NCI-H1694 (cell line): ENCODE measurements around the gene SMYD3.

Experiments
- DNase-seq: peaks from one replicate; lab custom pipeline; 2025; lab: John Stamatoyannopoulos, UW

The SMYD3 gene

DNA sequence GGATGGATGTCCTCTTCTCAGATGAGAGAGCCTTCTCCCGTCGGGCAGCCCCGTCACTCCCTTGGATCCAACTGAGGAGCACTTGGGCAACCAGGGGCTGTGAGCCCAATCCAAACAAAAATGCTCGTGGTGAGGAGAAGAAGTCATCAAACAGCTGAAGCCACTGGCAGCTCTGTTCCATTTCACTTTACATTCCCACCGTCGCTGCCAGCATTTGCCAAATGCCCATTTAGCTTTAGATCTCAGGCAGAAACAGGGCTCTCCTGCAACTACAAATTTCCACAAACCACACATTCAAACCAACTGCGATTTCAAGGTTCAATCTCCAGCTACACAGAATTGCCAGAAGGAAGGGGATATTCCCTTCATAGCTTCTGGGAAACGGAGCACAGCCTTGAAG lies 634.6 kb downstream of the SMYD3 start:
- DNase-seq = no peak

DNA sequence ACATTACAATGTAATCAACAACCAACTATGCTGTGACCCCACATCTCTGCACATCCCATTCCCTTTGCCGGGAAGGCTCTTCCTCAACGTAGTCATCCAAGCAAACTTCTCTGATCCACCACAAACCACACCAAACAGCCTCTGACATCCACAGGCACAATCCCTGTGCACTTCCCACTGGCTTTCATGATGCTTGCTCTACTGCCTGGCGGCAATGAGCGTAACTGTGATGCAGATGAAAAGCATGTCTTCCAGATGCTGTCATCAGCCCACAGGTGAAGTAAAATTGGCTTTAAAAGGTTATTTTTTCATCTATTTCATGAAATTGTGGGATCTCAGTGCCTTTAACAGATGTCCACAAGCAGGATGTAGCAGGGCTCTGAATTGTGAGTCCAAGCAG lies 635.2 kb downstream of the SMYD3 start:
- DNase-seq = no peak

DNA sequence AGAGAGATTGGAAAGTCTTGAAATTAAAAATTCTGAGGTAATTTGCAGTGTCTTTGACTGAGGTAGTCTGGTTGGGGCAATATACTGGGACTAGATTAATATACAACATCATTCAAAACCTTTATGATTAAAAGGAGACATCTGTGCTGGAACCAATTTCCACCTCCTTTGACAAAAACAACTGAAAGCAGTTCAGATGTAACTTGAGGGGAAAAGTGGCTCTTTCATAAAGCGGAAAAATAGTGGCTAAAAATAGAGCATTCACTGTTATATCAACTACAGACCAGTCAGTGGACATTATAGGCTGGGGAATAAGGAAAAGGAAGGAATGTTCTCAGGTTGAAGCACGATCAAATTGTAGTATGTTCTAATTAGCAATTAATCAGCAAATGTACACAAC lies 635.9 kb downstream of the SMYD3 start:
- DNase-seq = no peak

DNA sequence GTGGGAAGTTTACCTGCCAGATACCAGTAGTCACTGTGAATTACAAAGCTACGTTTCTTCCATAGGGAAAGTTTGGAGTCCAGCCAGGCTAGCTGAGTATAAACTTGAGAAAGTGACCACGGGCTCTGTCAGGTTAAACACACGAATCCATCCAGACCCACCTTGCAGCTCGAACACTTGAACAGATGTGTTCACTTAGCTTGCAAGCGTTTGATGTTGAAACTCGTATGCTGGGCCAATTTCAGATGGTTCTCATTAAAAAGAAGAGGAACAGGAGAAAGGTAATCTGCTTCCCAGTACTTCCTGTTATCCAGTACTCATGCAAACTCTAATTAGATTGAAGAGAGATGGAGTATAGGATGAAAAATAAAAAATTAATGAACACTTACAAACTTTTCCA lies 636.4 kb downstream of the SMYD3 start:
- DNase-seq = no peak

DNA sequence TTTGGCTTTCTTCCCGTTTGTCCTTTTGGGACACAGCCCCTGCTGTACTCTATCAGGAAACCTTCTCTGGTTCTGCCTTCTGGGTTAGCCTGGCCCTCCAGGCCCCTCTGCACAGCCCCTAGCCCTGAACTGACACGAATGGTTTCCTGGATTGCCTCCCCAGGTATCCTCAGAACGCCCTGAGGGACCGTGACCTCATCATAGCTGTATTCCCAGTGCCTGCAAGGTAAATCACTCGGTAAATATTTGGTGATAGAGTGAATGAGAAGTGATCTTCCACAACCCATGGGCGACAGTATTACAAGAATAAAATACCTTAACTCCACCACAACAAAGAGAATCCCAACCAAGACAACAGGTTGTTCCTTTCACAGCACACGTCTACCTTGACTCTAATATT lies 637.2 kb downstream of the SMYD3 start:
- DNase-seq = no peak

DNA sequence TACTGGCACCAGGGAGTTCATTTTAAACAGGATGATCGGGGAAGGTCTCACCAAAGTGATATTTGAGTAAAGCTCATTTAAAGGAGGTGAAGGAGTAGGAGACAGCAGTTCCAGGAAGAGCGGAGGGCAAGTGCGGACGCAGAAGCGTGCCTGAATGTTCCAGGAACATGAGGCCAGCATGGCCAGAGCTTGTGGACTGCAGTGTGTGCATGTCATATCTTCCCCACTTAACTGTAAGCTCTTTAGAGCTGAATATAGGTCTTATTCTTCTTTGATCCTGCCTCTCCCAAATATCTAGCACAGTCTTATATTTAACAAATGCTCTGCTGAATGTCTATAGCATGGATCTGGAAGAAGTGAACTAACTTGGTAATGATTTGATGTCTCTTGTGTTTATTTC lies 639.3 kb downstream of the SMYD3 start:
- DNase-seq = no peak

DNA sequence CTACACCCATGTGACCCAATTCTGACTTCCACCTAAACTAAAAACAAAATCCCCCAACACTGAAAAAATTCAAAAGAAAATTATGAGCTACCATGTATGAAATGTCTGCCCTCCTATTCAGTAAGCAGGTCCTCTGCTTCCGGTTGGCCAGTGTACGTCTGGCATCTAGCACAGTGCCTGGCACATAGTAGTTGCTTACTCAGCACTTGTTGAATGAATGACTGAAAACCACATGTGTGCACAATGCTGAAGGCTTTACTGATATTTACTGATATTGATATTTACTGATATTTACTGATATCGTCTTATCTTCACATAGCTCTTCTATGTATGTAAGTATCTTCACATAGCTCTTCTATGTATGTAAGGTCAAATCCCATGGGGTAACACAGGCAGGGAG lies 642.2 kb downstream of the SMYD3 start:
- no peak for DNase-seq

DNA sequence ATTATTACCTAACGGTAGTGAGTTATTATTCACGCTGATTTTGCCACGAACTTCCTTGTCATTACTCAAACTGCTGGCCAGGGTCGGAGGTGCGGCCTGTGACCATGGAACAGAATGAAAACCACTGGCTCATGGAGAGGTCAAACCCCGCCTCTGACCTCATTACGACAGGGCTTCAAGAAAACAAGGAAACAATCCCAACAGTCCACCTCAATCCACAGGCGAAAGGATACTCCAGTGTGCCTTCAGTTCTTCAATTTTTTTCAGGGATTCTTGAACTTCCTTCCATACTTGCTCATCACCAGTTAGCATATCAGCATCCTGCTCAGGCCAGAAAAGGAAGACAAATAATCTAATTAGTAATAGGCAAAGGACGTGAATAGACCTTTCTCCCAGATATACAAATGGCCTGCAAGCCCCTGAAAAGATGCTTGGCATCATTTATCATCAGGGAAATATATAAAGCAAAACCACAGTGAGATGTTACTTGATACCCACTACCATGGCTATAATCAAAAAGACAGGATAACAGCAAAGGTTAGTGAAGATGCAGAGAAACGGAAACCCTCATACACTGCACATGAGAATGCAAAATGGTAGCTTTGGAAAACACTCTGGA lies 643.4 kb downstream of the SMYD3 start:
- DNase-seq = no peak

DNA sequence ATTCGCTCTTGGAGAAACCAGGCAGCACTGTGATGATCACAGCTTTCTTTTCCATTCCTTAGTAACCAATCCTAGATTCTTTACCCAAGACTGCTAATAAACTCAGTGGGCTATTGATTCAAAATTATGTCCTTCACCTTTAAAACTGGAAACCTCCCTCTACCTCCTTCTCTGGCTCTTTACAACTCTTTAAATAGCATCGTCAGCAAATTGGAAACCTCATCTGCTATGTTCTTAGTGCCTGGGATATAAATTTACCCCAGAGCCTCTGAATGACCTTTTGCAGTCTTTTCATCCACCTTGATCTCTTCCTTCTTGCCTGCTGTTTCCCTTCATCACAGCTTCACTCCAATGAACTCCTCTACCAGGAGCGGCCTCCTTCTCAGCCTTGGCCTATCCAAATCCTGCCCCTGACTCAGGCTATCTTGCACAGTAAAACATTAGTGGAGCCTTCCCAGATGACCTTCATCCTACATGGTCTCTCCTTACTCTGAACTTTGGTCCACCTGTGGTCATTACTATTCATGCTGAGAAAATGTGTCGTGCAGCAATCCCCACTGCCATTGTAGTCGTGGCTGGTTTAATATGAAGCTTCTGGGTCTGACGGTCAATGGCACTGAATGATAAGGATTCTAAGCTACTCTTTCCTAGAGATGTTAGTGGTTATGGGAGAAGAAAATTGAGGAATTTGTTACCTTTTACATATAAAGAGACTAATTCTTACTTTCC lies 644.1 kb downstream of the SMYD3 start:
- DNase-seq = no peak

DNA sequence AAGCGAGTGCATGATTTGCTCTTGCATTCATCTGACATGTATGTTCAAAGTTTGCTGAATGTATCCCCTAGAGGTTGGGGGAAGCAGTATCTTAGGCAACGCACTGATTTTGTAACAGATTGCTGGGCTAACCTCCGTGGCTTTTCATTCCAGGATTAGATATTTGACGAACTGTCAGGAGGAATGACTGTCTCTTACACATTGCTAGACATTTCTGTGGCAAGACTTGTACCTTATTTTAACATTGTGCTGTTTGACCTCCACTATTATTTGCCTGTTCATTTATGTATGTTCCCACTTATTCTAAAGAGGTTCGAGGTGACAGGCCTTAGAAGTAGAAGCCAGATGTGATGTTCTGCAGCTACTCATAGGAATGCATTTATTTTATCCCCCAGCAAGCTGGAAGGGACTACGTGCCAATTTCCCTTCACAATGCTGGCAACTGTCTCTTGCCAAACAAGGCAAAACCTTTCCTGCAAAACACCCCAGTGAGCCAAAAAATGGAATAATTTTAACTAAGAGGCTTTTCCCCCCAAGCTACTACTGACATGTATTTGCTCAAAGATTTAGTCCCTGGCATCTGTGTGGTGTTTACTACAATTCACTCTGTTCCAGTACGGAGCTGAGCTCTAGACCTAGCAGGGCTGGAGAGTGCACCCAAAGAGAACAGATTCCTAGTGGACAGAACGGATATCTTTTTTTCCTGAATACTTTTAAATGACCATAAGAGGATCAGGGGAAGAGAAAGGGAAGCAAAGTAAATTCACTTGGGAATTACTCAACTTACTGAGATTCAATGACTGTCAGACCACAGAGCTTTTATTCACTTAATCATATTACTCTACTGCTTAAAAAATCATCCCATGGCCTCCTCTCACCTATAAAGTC lies 646.2 kb downstream of the SMYD3 start:
- DNase-seq = peak; percentile 76

DNA sequence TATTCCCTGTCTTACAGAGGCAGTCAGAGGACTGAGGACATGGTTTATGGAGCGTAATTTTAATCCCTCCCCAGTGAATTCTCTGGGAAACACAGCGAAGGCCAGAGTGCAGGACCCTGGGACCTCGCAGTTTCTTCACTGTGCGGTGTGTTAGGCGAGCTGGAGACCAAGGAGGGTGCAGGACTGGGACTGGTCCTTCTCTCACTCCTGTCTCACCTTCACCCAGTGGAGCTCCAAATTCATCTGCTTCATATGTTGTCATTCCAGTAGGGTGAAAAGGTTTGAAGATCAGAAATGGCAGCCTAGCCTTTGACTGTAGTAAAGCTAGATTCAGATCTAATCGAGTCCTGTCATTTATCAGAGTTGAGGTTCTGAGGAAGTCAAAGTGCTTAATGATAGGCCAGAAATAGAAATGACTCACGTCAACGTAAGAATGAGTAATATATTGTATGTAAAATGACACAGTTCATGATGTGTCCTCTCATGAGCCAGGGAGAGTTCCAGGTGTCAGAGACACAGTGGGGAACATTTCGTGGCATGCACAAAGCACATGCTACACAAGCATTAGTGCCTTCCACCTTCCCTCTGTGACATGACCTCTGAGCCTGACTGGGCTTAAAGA lies 647.5 kb downstream of the SMYD3 start:
- DNase-seq = no peak

DNA sequence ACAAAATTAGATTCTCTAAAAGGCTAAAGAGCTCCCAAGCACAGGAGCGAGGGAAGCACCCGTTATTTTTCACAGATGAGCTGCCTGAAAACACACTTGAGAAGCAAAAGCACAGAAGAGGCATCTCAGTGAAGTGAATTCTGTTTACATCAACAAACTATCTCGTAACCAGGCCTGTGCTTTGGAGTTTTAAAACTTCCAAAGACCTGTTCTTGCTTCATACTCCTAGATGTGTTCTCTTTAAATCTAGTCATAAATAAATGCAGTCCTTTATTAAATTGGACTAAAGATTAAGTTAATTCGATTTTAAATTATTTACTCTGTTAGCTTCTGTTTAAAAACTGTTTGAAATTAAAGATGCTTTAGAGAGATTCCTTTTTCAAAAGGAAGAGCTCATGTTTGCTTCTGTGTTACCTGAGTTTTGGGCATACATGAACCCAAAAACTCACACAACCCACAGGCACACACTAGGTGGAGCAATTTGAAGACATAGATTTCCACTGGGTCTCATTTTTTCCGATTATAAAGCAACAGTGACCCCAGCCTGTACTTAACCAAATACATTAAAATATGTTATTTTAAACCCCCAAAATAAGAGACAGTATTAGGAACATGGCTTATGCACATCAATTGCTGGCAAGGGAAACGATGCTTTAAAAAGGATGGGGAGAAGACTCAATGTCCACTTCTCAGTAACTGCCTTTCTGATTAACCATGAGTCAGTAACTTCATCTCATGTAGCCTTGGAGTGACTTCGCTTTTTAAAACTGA lies 648.2 kb downstream of the SMYD3 start:
- peak; percentile 21 for DNase-seq

DNA sequence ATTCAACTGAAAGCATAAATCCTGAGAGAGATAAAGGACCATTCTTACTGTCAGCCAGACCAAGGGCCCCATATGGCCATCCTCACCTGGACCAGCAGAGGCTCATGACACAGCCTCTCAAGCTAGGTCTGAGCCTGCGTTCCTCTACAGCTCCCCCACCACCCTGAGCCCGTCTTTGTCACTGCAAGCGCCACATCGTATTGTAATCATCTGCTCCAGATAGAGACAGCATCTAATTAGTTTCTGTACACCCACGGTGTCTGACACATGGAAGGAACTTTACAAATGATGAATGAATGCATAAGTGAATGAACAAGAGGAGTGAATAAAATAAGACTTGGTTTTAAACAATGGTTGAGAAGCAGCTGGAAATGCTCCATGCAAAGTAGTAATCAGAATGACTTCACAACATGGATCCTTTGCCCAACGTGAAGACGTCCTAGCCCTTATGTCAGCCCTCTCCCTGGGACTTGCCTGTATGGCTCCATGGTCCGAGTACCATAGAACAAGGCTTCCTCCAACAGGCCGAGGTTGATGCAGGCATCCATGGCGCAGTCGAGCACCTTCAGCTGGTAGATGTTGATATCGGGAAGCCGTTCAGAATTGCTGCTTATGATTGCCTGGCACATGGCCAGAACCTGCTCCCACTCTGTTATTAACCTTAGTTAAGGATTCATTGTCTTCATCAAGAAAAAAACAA lies 648.9 kb downstream of the SMYD3 start:
- no peak for DNase-seq

DNA sequence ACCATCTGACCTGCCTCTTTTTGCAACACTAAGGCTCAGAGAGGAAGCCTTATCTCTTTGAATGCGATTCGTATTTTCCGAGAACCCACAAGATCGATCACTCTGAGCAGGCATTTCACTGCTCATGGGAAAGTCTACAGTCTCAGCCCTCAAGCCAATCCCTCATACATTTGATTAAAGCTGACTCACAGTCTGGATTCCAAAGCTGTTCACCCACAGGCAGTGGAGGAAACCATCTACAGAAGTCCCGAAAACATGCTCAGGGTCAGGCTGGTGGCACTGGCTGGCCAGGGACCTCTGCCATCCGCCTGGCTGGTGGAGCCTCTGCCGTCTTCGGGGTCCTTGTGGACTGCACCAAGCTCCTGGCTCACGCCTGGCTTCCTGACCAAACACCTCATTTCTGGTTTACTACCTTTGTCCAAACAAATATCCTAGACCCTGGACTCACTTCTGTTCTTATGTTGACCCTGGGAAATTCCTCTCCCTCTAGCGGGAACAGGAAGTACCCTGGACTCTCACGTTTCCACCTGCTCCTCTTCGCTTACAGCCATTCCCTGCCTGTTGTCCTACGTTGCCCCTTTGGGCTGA lies 650.0 kb downstream of the SMYD3 start:
- DNase-seq = no peak

DNA sequence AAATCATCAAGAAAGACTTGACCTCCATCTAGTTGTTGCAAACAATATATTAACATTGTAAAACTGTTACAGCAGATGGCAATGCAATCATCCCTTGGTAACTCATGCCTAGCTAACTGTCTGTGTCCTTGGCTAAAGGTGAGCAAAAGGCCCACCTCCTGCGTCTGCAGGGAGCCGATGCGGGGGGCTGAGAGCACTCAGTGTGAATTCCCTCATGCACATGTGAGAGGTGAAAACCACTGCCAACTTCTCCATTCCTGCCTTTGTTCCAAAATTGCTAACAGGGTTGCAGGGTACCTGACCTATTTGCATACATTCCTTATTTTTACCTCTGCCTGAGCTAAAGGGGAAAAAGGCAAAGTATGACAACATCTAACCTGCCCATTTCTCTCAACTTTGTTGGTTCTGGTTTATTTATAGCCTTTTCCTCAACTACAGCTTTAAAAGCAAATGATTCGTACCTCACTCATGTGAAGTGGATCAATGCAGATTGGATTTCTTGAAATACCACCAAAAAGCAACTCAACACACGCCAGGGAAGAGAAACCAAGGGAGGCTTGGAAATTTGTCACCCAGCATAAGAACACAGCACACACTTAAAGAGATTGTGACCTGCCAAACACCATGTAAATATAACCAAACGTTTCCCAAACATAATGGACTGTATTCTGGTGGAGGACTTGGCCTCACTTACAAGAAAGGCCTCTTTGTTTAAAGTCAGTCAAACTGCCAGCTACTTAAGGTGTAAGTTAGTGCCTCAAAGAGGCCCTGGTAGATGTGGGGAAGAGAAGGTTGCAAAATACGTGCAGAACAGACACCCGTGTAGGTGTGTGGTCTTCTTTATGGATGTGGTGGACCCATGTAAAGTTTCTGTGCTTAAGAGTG lies 651.0 kb downstream of the SMYD3 start:
- no peak for DNase-seq

DNA sequence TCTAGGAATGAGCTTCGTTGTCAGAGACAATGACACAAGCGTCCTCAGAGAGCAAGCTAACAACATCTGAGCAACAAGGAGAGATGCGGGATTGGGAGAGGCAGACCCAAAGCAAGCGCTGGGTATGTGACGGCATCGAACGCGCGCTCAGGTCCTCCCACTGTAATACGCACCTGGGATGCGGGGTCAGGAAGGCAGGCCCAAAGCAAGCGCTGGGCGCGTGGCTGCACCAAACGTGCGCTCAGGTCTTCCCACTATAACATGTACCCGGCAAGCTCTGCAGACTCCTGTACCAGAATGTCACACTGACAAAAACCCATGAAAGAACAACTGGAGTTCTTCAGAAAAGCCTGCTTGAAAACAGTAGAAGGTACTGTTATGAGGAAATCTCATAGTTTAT lies 653.8 kb downstream of the SMYD3 start:
- DNase-seq = no peak

DNA sequence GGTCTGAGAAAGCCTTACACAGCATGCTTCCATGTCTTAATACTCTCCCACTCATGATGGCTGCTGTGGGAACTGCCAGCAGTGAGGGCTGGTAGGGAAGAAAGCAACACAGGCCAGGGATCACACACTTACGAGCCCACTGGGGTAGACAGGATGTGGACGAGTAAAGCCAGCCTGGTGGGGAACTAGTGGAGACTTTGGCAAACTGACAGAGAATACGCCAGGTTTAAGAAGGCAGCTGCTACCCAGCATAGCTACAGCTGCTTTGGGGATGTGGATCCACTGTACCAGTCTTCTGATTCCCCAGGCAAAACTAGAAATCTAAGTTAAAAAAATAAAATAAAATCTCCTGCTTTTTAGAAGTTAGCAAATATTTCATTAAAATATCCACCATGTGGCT lies 664.0 kb downstream of the SMYD3 start:
- no peak for DNase-seq

DNA sequence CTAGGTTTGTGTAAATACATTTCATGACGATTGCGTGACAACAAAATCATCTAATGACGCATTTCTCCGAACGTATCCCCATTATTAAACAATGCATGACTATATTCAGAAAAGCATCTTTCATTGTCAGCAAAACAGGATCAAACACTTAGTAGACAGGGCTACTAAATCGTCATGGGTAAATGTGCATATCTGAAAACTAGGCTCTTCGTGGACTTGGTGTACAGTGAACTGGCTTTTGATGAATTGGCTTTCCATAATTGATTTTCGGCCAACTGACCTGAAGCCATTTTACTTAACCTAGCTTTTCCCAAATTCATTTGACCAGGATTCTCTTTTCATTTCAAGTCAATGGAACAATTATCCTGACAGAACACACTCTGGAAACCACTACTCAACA lies 665.0 kb downstream of the SMYD3 start:
- no peak for DNase-seq

DNA sequence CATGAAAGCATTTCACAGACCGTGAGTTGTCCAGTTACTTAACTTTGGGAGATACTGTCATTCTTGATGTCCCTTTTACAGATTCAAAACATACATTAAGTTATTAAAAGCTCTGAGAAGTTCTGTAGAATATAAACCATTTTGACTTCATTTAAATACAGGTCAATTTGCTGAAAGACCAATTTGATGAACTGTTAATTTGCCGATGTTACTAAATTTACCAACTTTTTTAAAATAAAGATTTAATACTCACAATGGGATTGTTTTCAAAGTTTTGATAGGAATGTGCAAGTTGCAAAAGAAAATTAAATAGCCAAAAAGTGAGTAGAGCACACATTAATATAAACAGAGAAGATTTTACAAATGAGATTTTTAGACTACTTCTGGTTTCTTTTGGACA lies 666.1 kb downstream of the SMYD3 start:
- DNase-seq = no peak

DNA sequence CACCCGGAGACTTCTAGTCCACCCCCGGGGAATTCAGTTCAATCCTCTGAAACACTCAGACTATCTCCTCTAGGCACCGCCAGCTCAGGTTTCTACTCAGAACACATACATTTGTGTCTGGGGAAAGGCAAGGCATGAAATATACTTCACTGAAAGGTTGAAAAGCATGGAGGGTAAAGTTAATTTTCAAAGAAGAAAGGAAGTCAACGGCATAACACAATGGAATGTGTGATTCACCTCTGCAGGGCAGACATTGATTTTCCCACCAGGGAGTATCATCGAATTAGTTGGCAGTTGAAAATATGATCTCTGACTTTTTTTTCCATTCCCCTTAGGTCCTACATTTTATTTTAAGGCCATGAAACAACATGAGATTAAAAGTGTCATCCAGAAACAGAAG lies 669.4 kb downstream of the SMYD3 start:
- DNase-seq = no peak
